PC-9 (cell line): ENCODE measurements around the gene MTCL1.

ENCODE experiments used
- EZH2 ChIP-seq: fragments of 200-600 bp; sonication (generic); IDR thresholded peaks from 2 replicates; pipeline ENCODE4 v1.8.0; 2017; ENCODE audit warnings: antibody characterized with exemption, low read depth
- TF ChIP-seq, protein P1 (sequence below): fragments of 200-600 bp; sonication (generic); conservative IDR thresholded peaks from 2 replicates; pipeline ENCODE4 v1.6.1; 2017; ENCODE audit warnings: mixed run types, antibody characterized with exemption, mild to moderate bottlenecking, moderate library complexity

DNA sequence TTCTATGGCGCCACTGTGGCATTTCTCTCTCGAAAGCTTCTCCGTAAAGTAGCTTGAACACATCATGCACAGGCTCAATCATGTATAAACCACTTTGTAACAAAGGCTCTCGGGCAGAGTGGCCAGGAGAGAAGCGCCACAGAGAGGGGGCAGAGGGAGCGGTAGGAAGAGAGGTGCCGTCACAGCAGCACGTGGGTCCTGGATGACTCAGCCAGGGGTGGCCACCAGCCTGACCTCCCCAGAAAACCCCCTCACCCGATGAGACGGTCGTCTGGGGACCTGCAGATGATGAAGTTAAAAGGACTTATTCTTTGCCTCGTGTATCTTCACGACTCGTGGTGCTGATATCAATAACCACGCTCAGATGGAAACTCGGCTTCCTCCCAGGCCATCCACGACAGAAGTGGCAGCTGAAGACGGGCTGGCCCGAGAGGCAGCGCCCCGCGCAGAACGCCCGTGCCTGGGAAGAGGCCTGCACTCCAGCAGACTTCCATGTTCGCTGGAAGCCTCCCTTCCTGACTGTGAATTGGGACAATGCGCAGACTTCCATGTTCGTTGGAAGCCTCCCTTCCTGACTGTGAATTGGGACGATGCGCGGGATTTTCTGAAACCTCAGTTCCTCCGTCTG is 46.4 kb upstream of the MTCL1 start:
- TF ChIP-seq, protein P1, sequence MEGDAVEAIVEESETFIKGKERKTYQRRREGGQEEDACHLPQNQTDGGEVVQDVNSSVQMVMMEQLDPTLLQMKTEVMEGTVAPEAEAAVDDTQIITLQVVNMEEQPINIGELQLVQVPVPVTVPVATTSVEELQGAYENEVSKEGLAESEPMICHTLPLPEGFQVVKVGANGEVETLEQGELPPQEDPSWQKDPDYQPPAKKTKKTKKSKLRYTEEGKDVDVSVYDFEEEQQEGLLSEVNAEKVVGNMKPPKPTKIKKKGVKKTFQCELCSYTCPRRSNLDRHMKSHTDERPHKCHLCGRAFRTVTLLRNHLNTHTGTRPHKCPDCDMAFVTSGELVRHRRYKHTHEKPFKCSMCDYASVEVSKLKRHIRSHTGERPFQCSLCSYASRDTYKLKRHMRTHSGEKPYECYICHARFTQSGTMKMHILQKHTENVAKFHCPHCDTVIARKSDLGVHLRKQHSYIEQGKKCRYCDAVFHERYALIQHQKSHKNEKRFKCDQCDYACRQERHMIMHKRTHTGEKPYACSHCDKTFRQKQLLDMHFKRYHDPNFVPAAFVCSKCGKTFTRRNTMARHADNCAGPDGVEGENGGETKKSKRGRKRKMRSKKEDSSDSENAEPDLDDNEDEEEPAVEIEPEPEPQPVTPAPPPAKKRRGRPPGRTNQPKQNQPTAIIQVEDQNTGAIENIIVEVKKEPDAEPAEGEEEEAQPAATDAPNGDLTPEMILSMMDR, result no peak
- no peak for TF ChIP-seq EZH2
